GM13977 (cell line): ENCODE measurements around the gene FAM83E.
"Not testable (repeated sequence)": the region's sequence is repeated elsewhere in the genome, so short reads cannot be mapped to it uniquely, and the experiment has no call there.

Source experiments
- DNase-seq: peaks from one replicate; pipeline ENCODE4 v3.0.0; 2012; ENCODE audit warnings: low spot score
- in situ Hi-C: fragments of 300-500 bp; cut with MboI; formaldehyde crosslinking; loops from one replicate; pipeline ENCODE4 v1.12.0; 2022; ENCODE audit warnings: low sequenced_read_pairs, low pct_unique_long_range_greater_than_20kb, mixed read lengths, inconsistent platforms; ENCODE audit not compliant: unreplicated experiment
- TF ChIP-seq, protein P1 (sequence below): IDR thresholded peaks from 2 replicates; pipeline ENCODE4 v1.5.1; 2012; ENCODE audit warnings: mild to moderate bottlenecking, control low read depth; ENCODE audit not compliant: insufficient read depth; ENCODE audit errors: extremely low read depth, missing control alignments

FAM83E gene

DNA sequence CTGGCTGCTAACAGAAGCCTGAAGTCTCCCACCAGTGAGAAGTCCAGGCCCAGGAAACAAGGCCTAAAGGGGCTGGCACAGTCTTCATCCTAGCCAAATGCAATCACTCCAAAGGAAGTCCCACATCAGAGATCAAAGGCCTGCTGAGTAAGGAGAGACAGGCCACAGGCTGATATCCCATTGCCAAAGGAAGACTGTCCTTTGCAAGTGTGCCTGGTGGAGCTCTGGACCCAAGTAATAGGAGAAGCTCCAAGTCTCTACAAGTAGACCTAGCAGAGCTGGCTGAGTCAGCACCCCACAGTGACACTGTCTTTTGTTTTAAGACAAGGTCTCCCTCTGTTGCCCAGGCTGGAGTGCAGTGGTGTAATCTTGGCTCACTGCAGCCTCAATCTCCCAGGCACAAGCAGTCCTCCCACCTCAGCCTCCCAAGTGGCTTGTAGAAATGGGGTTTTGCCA, 17.8 kb upstream of the FAM83E start:
- DNase-seq, result no peak
- TF ChIP-seq, protein P1, sequence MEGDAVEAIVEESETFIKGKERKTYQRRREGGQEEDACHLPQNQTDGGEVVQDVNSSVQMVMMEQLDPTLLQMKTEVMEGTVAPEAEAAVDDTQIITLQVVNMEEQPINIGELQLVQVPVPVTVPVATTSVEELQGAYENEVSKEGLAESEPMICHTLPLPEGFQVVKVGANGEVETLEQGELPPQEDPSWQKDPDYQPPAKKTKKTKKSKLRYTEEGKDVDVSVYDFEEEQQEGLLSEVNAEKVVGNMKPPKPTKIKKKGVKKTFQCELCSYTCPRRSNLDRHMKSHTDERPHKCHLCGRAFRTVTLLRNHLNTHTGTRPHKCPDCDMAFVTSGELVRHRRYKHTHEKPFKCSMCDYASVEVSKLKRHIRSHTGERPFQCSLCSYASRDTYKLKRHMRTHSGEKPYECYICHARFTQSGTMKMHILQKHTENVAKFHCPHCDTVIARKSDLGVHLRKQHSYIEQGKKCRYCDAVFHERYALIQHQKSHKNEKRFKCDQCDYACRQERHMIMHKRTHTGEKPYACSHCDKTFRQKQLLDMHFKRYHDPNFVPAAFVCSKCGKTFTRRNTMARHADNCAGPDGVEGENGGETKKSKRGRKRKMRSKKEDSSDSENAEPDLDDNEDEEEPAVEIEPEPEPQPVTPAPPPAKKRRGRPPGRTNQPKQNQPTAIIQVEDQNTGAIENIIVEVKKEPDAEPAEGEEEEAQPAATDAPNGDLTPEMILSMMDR, result no peak
- in situ Hi-C loops, result loop anchor here (25.0 kb wide), 1 partner anchor 330 kb away; the partner anchor contains the start of genes BAX and FTL

DNA sequence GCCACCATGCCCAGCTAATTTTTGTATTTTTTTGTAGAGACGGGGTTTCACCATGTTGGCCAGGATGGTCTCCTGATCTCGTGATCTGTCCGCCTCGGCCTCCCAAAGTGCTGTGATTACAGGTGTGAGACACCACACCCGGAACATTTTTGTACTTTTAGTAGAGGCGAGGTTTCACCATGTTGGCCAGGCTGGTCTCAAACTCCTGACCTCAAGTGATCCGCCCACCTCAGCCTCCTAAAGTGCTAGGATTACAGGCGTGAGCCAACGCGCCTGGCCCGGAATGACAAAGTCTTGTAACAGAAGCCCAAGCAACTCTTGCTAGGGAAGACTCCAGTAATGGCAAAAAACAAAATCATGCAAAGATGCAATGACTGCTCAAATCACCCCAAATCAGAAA, 17.4 kb upstream of the FAM83E start:
- not testable (repeated sequence) for DNase-seq
- in situ Hi-C loops, result loop anchor here (25.0 kb wide), 1 partner anchor 330 kb away; the partner anchor contains the start of genes BAX and FTL

DNA sequence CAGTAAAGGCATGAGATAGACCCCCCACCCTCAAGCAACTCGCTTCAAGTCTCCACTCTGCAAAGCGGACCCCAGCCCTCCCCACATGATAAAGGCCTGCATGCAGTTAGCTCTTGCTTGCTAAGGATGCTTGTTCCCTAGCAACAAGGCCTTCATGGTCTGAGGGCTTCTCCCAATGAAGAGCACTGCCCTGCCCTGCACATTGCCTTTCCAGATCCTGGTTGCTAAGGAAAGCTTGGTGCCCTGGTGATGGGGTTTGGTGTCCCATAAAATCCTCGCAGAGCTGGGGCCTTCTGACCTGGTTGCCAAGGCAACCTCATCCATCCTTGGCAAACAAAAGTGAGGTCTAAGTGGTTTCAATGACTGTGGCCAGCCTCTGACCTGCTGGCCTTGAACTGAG, 16.3 kb upstream of the FAM83E start:
- in situ Hi-C loops, result loop anchor here (25.0 kb wide), 1 partner anchor 331 kb away; the partner anchor contains the start of genes BAX and FTL
- no peak for DNase-seq
- TF ChIP-seq, protein P1, result no peak

DNA sequence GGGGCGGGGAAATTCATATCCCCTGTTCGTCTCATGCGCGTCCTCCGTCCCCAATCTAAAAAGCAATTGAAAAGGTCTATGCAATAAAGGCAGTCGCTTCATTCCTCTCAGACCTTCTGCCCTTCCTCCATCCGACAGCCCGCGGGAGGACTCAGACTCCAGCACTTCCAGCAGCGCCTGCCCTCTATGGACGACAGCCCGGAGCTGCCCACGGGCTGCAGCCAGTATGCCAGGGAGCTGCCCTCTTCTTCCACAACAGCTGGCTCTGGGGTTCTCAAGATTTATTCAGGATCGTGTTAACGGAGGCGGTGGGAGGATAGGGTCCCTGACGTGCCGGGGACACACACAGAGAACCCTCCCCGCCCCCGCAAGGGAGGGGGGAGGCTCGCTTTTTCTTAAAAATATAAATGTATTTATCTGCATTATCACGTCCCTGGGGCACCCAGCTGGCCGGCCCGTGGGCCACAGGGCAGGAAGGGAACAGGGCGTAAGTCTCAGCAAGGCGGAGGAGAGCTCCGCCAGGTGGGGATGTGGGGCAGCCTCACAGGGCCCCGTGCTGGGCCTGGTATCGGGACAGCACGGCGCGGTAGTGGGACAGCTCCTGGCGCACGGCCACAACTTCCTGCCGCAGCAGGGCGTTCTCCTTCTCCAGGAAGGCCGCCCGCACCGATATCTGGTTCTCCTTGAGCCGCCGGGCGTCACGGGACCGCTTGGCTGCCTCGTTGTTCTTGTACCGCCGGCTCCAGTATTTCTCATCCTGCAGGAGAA, 15.6 kb upstream of the FAM83E start:
- TF ChIP-seq, protein P1, result no peak
- no peak for DNase-seq
- in situ Hi-C loops, result loop anchor here (25.0 kb wide), 1 partner anchor 332 kb away; the partner anchor contains the start of genes BAX and FTL

DNA sequence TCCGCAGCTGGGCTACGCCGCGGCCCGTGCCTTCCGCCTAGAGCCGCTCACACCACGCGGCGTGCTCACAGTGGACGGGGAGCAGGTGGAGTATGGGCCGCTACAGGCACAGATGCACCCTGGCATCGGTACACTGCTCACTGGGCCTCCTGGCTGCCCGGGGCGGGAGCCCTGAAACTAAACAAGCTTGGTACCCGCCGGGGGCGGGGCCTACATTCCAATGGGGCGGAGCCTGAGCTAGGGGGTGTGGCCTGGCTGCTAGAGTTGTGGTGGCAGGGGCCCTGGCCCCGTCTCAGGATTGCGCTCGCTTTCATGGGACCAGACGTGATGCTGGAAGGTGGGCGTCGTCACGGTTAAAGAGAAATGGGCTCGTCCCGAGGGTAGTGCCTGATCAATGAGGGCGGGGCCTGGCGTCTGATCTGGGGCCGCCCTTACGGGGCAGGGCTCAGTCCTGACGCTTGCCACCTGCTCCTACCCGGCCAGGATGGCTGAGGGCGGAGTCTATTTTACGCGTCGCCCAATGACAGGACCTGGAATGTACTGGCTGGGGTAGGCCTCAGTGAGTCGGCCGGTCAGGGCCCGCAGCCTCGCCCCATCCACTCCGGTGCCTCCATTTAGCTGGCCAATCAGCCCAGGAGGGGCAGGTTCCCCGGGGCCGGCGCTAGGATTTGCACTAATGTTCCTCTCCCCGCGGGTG, 14.9 kb upstream of the FAM83E start:
- DNase-seq, result no peak
- TF ChIP-seq, protein P1, result no peak
- in situ Hi-C loops, result loop anchor here (25.0 kb wide), 1 partner anchor 333 kb away; the partner anchor contains the start of genes BAX and FTL

DNA sequence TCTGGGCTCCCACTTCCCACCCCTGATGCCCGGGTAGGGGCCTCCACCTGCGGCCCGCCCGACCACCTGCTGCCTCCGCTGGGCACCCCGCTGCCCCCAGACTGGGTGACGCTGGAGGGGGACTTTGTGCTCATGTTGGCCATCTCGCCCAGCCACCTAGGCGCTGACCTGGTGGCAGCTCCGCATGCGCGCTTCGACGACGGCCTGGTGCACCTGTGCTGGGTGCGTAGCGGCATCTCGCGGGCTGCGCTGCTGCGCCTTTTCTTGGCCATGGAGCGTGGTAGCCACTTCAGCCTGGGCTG, 14.4 kb upstream of the FAM83E start:
- in situ Hi-C loops, result loop anchor here (25.0 kb wide), 1 partner anchor 333 kb away; the partner anchor contains the start of genes BAX and FTL
- TF ChIP-seq, protein P1, result no peak
- no peak for DNase-seq
